SK-N-SH treated with all-trans-retinoic acid at 6 μM for 48 hours (cell line): ENCODE results near the gene CCR9.

Source experiments
- ATAC-seq: fragments of 200-7000 bp; cut with Tn5 transposase; 3 replicates; pipeline ENCODE4 v1.9.1; 2020; ENCODE audit warnings: mild to moderate bottlenecking, moderate library complexity
- ARNTL ChIP-seq: fragments of 450-650 bp; formaldehyde crosslinking; IDR thresholded peaks from 2 replicates; pipeline ENCODE4 v1.5.0; 2020; ENCODE audit warnings: low read depth, mild to moderate bottlenecking, moderate library complexity, borderline replicate concordance
- BACH2 ChIP-seq: fragments of 250-450 bp; sonication (Bioruptor Pico); IDR thresholded peaks from 2 replicates; pipeline ENCODE4 v1.9.0; 2021; ENCODE audit warnings: mild to moderate bottlenecking, borderline replicate concordance
- CREB5 ChIP-seq: fragments of 250-450 bp; sonication (Bioruptor Pico); IDR thresholded peaks from 2 replicates; pipeline ENCODE4 v1.5.1; 2020; ENCODE audit warnings: low read depth, mild to moderate bottlenecking, moderate library complexity
- CSRNP3 ChIP-seq: fragments of 250-450 bp; sonication (Bioruptor Pico); IDR thresholded peaks from 2 replicates; pipeline ENCODE4 v1.5.1; 2021; ENCODE audit warnings: mild to moderate bottlenecking, moderate library complexity
- ESRRG ChIP-seq: fragments of 250-450 bp; sonication (Bioruptor Pico); IDR thresholded peaks from 2 replicates; pipeline ENCODE4 v1.6.1; 2021; ENCODE audit warnings: mild to moderate bottlenecking
- GLIS3 ChIP-seq: fragments of 250-450 bp; sonication (Bioruptor Pico); IDR thresholded peaks from 2 replicates; pipeline ENCODE4 v1.5.0; 2020; ENCODE audit warnings: mild to moderate bottlenecking, moderate library complexity
- ISL1 ChIP-seq: fragments of 250-450 bp; sonication (Bioruptor Pico); IDR thresholded peaks from 2 replicates; pipeline ENCODE4 v2.1.2; 2022; ENCODE audit warnings: mild to moderate bottlenecking, moderate library complexity
- OSR1 ChIP-seq: fragments of 250-450 bp; sonication (Bioruptor Pico); IDR thresholded peaks from 2 replicates; pipeline ENCODE4 v1.8.0; 2022; ENCODE audit warnings: moderate library complexity, mild to moderate bottlenecking, inconsistent platforms
- PATZ1 ChIP-seq: fragments of 250-450 bp; sonication (Bioruptor Pico); IDR thresholded peaks from 2 replicates; pipeline ENCODE4 v1.8.0; 2020; ENCODE audit warnings: mild to moderate bottlenecking, moderate library complexity, borderline replicate concordance
- POU6F1 ChIP-seq: fragments of 250-450 bp; sonication (Bioruptor Pico); IDR thresholded peaks from 2 replicates; pipeline ENCODE4 v1.8.0; 2021; ENCODE audit warnings: low read depth, mild to moderate bottlenecking, moderate library complexity, borderline replicate concordance
- PPARA ChIP-seq: fragments of 250-450 bp; sonication (Bioruptor Pico); IDR thresholded peaks from 2 replicates; pipeline ENCODE4 v1.5.0; 2020; ENCODE audit warnings: mild to moderate bottlenecking, borderline replicate concordance
- RARB ChIP-seq: fragments of 250-450 bp; sonication (Bioruptor Pico); IDR thresholded peaks from 2 replicates; pipeline ENCODE4 v1.8.0; 2021; ENCODE audit warnings: mild to moderate bottlenecking, moderate library complexity
- SNAI2 ChIP-seq: fragments of 250-450 bp; sonication (Bioruptor Pico); IDR thresholded peaks from 2 replicates; pipeline ENCODE4 v1.5.0; 2020; ENCODE audit warnings: mild to moderate bottlenecking, moderate library complexity
- TCF4 ChIP-seq: fragments of 250-450 bp; sonication (Bioruptor Pico); IDR thresholded peaks from 2 replicates; pipeline ENCODE4 v1.8.0; 2021; ENCODE audit warnings: mild to moderate bottlenecking, moderate library complexity, borderline replicate concordance
- TOX ChIP-seq: fragments of 250-450 bp; sonication (Bioruptor Pico); IDR thresholded peaks from 2 replicates; pipeline ENCODE4 v1.8.0; 2021; ENCODE audit warnings: mild to moderate bottlenecking, moderate library complexity, borderline replicate concordance
- ZC3H10 ChIP-seq: fragments of 250-450 bp; sonication (Bioruptor Pico); IDR thresholded peaks from 2 replicates; pipeline ENCODE4 v1.5.1; 2021; ENCODE audit warnings: mild to moderate bottlenecking, moderate library complexity
- ZFP3 ChIP-seq: fragments of 250-450 bp; sonication (Bioruptor Pico); IDR thresholded peaks from 2 replicates; pipeline ENCODE4 v1.5.0; 2020; ENCODE audit warnings: mild to moderate bottlenecking, moderate library complexity
- ZFP30 ChIP-seq: fragments of 450-650 bp; formaldehyde crosslinking; IDR thresholded peaks from 2 replicates; pipeline ENCODE4 v1.5.0; 2022; ENCODE audit warnings: mild to moderate bottlenecking, moderate library complexity
- ZNF565 ChIP-seq: fragments of 450-650 bp; formaldehyde crosslinking; conservative IDR thresholded peaks from 2 replicates; pipeline ENCODE4 v1.5.0; 2020; ENCODE audit warnings: low read depth, mild to moderate bottlenecking, moderate library complexity
- ZNF8 ChIP-seq: fragments of 450-650 bp; formaldehyde crosslinking; IDR thresholded peaks from 2 replicates; pipeline ENCODE4 v1.5.0; 2020; ENCODE audit warnings: mild to moderate bottlenecking, moderate library complexity

CCR9 gene

DNA sequence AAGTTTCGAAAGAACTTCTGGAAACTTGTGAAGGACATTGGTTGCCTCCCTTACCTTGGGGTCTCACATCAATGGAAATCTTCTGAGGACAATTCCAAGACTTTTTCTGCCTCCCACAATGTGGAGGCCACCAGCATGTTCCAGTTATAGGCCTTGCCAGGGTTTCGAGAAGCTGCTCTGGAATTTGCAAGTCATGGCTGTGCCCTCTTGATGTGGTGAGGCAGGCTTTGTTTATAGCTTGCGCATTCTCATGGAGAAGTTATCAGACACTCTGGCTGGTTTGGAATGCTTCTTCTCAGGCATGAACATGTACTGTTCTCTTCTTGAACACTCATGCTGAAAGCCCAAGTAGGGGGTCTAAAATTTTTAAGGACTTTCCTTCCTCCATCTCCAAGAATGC is 61.0 kb downstream of the CCR9 start:
- TF ChIP-seq TOX (CRISPR knock-in tag) (no peak), TCF4 (CRISPR knock-in tag) (no peak), BACH2 (CRISPR knock-in tag) (no peak), SNAI2 (CRISPR knock-in tag) (no peak), ZFP3 (CRISPR knock-in tag) (no peak), CREB5 (CRISPR knock-in tag) (no peak), PATZ1 (CRISPR knock-in tag) (no peak), OSR1 (CRISPR knock-in tag) (no peak), PPARA (CRISPR knock-in tag) (no peak), ZC3H10 (CRISPR knock-in tag) (no peak), ZFP30 (CRISPR knock-in tag) (no peak), ISL1 (CRISPR knock-in tag) (no peak), ARNTL (CRISPR knock-in tag) (no peak), ZNF565 (CRISPR knock-in tag) (no peak), CSRNP3 (CRISPR knock-in tag) (no peak), ESRRG (CRISPR knock-in tag) (no peak), POU6F1 (CRISPR knock-in tag) (no peak), GLIS3 (CRISPR knock-in tag) (no peak), RARB (CRISPR knock-in tag) (no peak), ZNF8 (no peak)
- no peak for ATAC-seq

- TF ChIP-seq BACH2 (CRISPR knock-in tag) (no peak), CSRNP3 (CRISPR knock-in tag) (no peak), RARB (CRISPR knock-in tag) (no peak), ZC3H10 (CRISPR knock-in tag) (no peak), ZFP3 (CRISPR knock-in tag) (no peak), PPARA (CRISPR knock-in tag) (no peak), POU6F1 (CRISPR knock-in tag) (no peak), ISL1 (CRISPR knock-in tag) (no peak), CREB5 (CRISPR knock-in tag) (no peak), ZFP30 (CRISPR knock-in tag) (no peak), PATZ1 (CRISPR knock-in tag) (no peak), SNAI2 (CRISPR knock-in tag) (no peak)
- TF ChIP-seq, all 23 proteins: peak for 0
- ATAC-seq, result no peak
These were observed 62.0 kb downstream of the CCR9 start for GRCh38 chr3:45948311-45948781.
